Measurements from ENCODE around the gene MARCHF10. TPM values are rescaled to one million over a fixed set of nuclear protein-coding genes. Genes with fewer than 3 reads are reported as not detected.
"Not testable (repeated sequence)": the region's sequence is repeated elsewhere in the genome, so short reads cannot be mapped to it uniquely, and the experiment has no call there.

Gene MARCHF10
- total RNA-seq, 2 donors from 2014 or later = 29.7 TPM; not detected in 1

GRCh38 chr17:62854098-62854680 is 46.1 kb upstream of the MARCHF10 start:
- Histone ChIP-seq H3K4me3 (no peak overlapping the region), H3K4me1 (replicated peaks) (no peaks in the 10 kb centered on the region), H3K27ac (no peak overlapping the region), H3K36me3 (no peaks in the 10 kb centered on the region), H3K9me3 (no peaks in the 10 kb centered on the region), H3K27me3 (replicated peaks; ENCODE audit: insufficient read depth) (no peaks in the 10 kb centered on the region)
- WGBS = 77% methylated on average over 6 of the region's 6 CpGs
- TF ChIP-seq POLR2A (IDR thresholded peaks at IDR 0.05) (no peak), CTCF (IDR thresholded peaks at IDR 0.05) (no peak), POLR2AphosphoS5 (IDR thresholded peaks at IDR 0.05) (no peak)
- intact Hi-C loops (cut with DNase I) = no loop called here
- no peak for DNase-seq (ENCODE audit: low spot score)

GRCh38 chr17:62852195-62852594 is 44.1 kb upstream of the MARCHF10 start:
- Histone ChIP-seq H3K36me3 (no peaks in the 10 kb centered on the region), H3K27me3 (replicated peaks; ENCODE audit: insufficient read depth) (no peaks in the 10 kb centered on the region), H3K4me1 (replicated peaks) (no peaks in the 10 kb centered on the region), H3K9me3 (no peaks in the 10 kb centered on the region), H3K4me3 (no peak overlapping the region), H3K27ac (no peak overlapping the region)
- TF ChIP-seq POLR2A (IDR thresholded peaks at IDR 0.05) (no peak), CTCF (IDR thresholded peaks at IDR 0.05) (no peak), POLR2AphosphoS5 (IDR thresholded peaks at IDR 0.05) (no peak)
- WGBS = 79% methylated on average over 2 of the region's 2 CpGs
- intact Hi-C loops (cut with DNase I) = no loop called here
- DNase-seq (ENCODE audit: low spot score) = no peak

- H3K9me3 ChIP-seq; H3K36me3 ChIP-seq; H3K4me3 ChIP-seq; H3K27me3 ChIP-seq (replicated peaks; ENCODE audit: insufficient read depth); H3K4me1 ChIP-seq (replicated peaks); intact Hi-C loops (cut with DNase I); H3K27ac ChIP-seq; DNase-seq (ENCODE audit: low spot score): not testable (repeated sequence)
- 87% methylated on average over 10 of the region's 10 CpGs for WGBS
Measured at GRCh38 chr17:62849591-62850415, 41.7 kb upstream of the MARCHF10 start.

- intact Hi-C loops (cut with DNase I) = no loop called here
- H3K36me3 ChIP-seq = no peaks in the 10 kb centered on the region
- 90% methylated on average over 5 of the region's 5 CpGs for WGBS
Measured at GRCh38 chr17:62848334-62848733, 40.2 kb upstream of the MARCHF10 start.

GRCh38 chr17:62847426-62847825 is 39.3 kb upstream of the MARCHF10 start:
- DNase-seq (ENCODE audit: low spot score) = no peak
- H3K4me1 ChIP-seq (replicated peaks) = no peaks in the 10 kb centered on the region

More at GRCh38 chr17:62848334-62848733, 40.2 kb upstream of the MARCHF10 start:
- no peaks in the 10 kb centered on the region for H3K27me3 ChIP-seq (replicated peaks; ENCODE audit: insufficient read depth)
- H3K27ac ChIP-seq = no peak overlapping the region
- no peak for DNase-seq (ENCODE audit: low spot score)
- TF ChIP-seq POLR2AphosphoS5 (IDR thresholded peaks at IDR 0.05) (no peak), CTCF (IDR thresholded peaks at IDR 0.05) (no peak), POLR2A (IDR thresholded peaks at IDR 0.05) (no peak)
- no peak overlapping the region for H3K4me3 ChIP-seq
- H3K4me1 ChIP-seq (replicated peaks) = no peaks in the 10 kb centered on the region
- no peaks in the 10 kb centered on the region for H3K9me3 ChIP-seq

More at GRCh38 chr17:62847426-62847825, 39.3 kb upstream of the MARCHF10 start:
- Histone ChIP-seq H3K9me3 (no peaks in the 10 kb centered on the region), H3K4me3 (no peak overlapping the region), H3K36me3 (no peaks in the 10 kb centered on the region), H3K27me3 (replicated peaks; ENCODE audit: insufficient read depth) (no peaks in the 10 kb centered on the region), H3K27ac (no peak overlapping the region)
- 74% methylated on average over 9 of the region's 9 CpGs for WGBS
- intact Hi-C loops (cut with DNase I) = no loop called here
- no peak for TF ChIP-seq POLR2A (IDR thresholded peaks at IDR 0.05)
- no peak for TF ChIP-seq POLR2AphosphoS5 (IDR thresholded peaks at IDR 0.05)
- TF ChIP-seq CTCF (IDR thresholded peaks at IDR 0.05) = no peak
